GM21737 (cell line): ENCODE results near the gene THOC6.
A peak's percentile ranks its signal among the peaks of the same experiment; 100 is the strongest.

Experiments
- ATAC-seq: cut with Tn5 transposase; IDR thresholded peaks from one replicate; pipeline ENCODE4 v1.9.1; 2021; ENCODE audit warnings: mild to moderate bottlenecking, moderate library complexity; ENCODE audit not compliant: unreplicated experiment

THOC6 gene

GRCh38 chr16:3023669-3024478, at the start of gene THOC6, which contains the start of gene HCFC1R1:
THOC6 (plus strand) TSS chr16:3024035; CDS start chr16:3024327, 292 bp downstream.
HCFC1R1 (minus strand) TSS chr16:3023942; CDS start chr16:3023941, 1 bp downstream.
- ATAC-seq = peak; percentile 62

GRCh38 chr16:2974319-2975056, 49.3 kb upstream of the THOC6 start:
- no peak for ATAC-seq

GRCh38 chr16:2975161-2975795, 48.6 kb upstream of the THOC6 start:
- ATAC-seq = no peak

- ATAC-seq = no peak
These were observed 47.6 kb upstream of the THOC6 start for GRCh38 chr16:2976201-2976600.

GRCh38 chr16:2976673-2977072, 47.2 kb upstream of the THOC6 start:
- no peak for ATAC-seq

GRCh38 chr16:2977440-2977839, 46.4 kb upstream of the THOC6 start:
- no peak for ATAC-seq

- ATAC-seq = no peak
These were observed 44.1 kb upstream of the THOC6 start for GRCh38 chr16:2979669-2980226.

GRCh38 chr16:2980227-2981176, 43.3 kb upstream of the THOC6 start, which contains the start of gene PKMYT1:
PKMYT1 (minus strand) TSS chr16:2980446; CDS start chr16:2979657, 789 bp downstream.
- ATAC-seq = peak; percentile 61

- ATAC-seq = no peak
These were observed 42.5 kb upstream of the THOC6 start for GRCh38 chr16:2981177-2981898.

GRCh38 chr16:2981899-2982250, 42.0 kb upstream of the THOC6 start:
- no peak for ATAC-seq

- no peak for ATAC-seq
These were observed 41.4 kb upstream of the THOC6 start for GRCh38 chr16:2982402-2982801.

- ATAC-seq = no peak
These were observed 40.1 kb upstream of the THOC6 start for GRCh38 chr16:2983706-2984136.

- ATAC-seq = no peak
These were observed 38.4 kb upstream of the THOC6 start for GRCh38 chr16:2985462-2985861.

- no peak for ATAC-seq
These were observed 37.9 kb upstream of the THOC6 start for GRCh38 chr16:2985893-2986355.

- no peak for ATAC-seq
These were observed 37.1 kb upstream of the THOC6 start for GRCh38 chr16:2986623-2987188.

GRCh38 chr16:2987286-2987685, 36.5 kb upstream of the THOC6 start:
- ATAC-seq = no peak

GRCh38 chr16:2987833-2988232, 36.0 kb upstream of the THOC6 start:
- no peak for ATAC-seq

GRCh38 chr16:2988590-2989099, 35.2 kb upstream of the THOC6 start:
- no peak for ATAC-seq

GRCh38 chr16:2990891-2991290, 32.9 kb upstream of the THOC6 start:
- no peak for ATAC-seq
